Esophagus squamous epithelium (tissue), 4 donors: ENCODE data around the gene CTSH.

Experiments
- CTCF ChIP-seq, 6 experiments: fragments of 450-650 bp in 4 of 6; fragments of 200-600 bp in 2 of 6; sonication (generic) in 2 of 6; IDR thresholded peaks; one replicate each; pipeline ENCODE4 v1.5.1; 2016 to 2019; ENCODE audit warnings: antibody characterized with exemption in 6 of 6, mild to moderate bottlenecking in 4 of 6, moderate library complexity in 4 of 6
- POLR2A ChIP-seq, 4 donors: fragments of 450-650 bp; IDR thresholded peaks; one replicate each; pipeline ENCODE4 v1.6.1; 2017; ENCODE audit warnings: antibody characterized with exemption in 4 of 4, mild to moderate bottlenecking in 4 of 4, moderate library complexity in 3 of 4

GRCh38 chr15:78916088-78916487 is 28.8 kb downstream of the CTSH start:
- no peak for TF ChIP-seq CTCF (IDR thresholded peaks at IDR 0.05)
- no peak for TF ChIP-seq POLR2A (IDR thresholded peaks at IDR 0.05)
